HPDE6-E6E7 (cell line): ENCODE measurements around the gene ACOT12.
"Not testable (repeated sequence)": the region's sequence is repeated elsewhere in the genome, so short reads cannot be mapped to it uniquely, and the experiment has no call there.

Experiments
- DNase-seq: peaks from one replicate; pipeline ENCODE4 v3.0.0; 2011; ENCODE audit warnings: missing footprints; ENCODE audit errors: extremely low spot score

Gene ACOT12

DNA sequence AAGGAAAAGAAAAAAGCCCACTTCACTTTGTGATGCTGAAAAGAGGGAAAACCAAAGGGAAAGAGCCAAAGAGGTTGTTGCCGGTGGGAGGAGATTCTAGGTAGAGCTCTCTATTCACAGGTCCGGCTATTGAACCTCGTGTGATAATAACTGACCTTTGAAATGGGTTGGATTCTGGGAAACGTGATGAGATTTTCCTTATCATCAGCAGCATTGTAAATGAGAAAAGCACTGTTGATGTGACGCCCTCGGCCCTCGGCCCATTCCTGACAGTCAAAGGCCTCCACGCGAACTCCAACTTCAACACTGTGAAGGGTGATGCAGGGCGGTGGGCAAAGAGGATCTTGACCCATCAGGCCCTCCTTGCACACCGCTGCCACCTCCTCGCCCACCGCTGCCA is 49.2 kb downstream of the ACOT12 start:
- DNase-seq: no peak

DNA sequence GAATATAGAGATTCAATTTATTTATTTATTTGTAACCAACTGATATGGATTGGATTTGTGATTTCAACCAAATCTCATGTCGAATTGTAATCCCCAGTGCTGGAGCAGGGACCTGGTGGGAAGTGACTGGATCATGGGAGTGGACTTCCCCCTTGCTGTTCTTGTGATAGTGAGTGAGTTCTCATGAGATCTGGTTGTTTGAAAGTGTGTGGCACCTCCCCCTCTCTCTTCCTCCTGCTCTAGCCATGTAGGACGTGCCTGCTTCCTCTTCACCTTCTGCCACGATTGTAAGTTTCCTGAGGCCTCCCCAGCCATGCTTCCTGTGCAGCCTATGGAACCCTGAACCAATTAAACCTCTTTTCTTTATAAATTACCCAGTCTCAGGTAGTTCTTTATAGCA is 55.7 kb downstream of the ACOT12 start:
- not testable (repeated sequence) for DNase-seq

DNA sequence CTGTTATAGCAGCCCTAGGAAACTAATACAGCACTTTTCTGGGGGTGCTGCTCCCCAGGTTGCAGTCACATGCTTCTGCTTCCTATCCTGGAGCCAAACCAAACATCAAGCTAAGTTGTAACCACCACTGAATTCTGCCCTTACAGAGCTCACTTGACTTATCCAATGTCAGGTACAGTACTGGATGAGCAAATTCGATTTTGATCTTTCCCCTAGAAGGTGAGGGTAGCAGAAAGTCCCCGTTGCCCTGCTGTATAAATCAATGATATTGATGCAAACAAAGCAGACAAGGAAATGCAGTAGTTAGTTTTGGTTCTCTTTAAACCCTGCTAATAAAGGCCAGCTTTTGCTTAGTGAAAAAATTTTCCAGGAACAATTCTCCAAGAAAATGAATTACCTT is 56.1 kb downstream of the ACOT12 start:
- DNase-seq: no peak

DNA sequence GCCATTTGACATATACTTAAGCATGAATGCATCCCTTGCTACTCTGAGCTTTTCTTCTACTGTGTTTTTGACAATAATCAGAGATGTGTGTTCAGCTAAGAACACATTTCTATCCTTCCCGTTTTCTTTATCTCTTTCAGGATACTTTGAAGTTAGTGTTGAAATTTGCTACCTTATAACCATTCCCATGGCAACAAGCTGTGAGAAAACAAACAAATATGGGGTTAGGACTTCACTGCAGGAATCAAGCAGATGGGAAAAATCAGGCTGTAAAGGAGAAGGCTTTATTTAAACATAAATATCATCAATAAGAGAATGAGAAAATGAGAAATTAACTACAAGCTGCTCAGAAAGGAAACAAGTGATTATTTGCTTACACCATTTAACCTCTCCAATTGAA is 57.4 kb downstream of the ACOT12 start:
- no peak for DNase-seq

DNA sequence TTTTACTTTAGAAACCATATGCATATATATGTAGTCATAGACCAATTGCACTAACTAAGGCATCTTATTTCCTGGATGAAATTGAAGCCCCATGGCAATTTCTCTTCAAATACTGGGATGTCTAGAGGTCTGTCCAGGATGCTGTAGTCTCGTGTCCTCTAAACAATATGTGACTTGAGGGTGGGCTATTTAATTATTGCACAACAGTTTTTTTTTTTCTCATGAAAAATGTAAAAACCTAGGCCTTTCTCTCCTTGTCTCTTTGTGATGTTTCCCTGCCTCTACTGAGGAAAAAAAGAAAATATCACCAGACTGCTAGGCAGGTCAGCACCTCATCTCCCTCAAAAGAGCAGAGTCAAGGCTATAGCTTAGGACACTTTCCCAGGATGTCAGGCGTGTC is 58.0 kb downstream of the ACOT12 start:
- DNase-seq: no peak

DNA sequence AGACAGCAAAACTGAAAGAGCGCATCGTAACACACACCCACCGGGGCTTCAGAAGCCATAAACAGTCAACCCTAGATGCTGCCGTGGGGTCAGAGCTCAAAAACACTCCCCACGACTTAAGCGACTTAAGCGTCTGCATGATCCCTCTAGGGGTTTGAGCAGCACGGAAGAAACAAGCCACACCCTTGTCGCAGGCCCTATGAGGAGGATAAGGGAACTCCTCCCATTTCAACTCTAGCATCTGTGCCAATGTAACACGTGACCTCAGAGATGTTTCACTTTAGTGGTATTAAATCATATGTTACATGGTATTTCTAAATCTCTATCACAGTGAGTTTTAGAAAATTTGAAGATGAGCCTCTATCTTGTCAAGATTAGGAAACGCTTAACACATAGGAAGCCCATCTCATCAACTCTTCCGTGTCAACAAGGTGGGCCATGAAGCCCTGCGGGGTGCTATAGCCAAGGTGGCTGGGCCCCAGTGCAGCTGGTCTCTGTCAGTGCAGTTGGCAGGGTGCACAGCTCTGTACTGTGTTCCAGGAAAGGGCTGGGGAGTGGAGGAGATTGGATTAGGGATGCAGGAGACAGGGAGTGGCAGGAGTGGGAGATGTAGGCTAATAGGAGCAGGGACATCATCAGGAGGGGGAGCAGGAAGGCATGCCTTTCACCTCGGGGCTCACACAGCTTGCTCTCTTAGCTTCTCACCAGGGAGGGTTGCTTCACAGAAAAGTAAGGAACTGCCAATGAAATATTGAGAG is 59.5 kb downstream of the ACOT12 start:
- DNase-seq: no peak

DNA sequence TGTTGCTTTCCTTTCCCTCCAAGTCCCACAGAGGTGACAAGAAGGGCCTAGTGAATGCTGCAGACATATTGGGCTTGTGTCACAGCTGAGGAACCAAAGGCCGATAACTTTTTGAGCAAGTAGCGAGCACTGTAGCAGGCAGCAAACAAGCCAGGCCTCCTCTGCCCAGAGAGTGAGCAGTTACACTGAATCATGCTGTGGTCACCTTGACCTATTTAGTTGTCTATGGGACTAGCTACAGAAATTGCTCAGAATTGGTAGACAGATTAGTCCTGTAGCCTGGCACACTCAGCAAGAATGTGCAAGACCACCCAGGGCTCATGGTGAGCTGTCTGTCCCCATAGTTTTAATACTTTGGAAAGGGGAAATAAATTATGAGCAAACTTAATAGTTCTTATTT is 67.4 kb downstream of the ACOT12 start:
- no peak for DNase-seq

DNA sequence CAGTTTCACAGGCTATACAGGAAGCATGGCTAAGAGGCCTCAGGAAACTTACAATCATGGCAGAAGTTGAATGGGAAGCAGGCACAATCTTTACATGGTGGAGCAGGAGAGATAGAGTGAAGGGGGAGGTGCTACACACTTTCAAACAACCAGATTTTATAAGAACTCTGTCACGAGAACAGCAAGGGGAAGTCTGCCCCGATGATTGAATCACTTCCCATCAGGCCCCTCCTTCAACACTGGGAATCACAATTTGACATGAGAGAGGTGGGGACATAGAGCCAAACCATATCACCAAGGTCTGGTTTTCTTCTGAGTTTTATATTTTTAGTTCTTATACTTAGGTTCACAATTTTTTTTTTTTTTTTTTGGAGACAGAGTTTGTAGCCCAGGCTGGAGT is 76.4 kb downstream of the ACOT12 start:
- no peak for DNase-seq

DNA sequence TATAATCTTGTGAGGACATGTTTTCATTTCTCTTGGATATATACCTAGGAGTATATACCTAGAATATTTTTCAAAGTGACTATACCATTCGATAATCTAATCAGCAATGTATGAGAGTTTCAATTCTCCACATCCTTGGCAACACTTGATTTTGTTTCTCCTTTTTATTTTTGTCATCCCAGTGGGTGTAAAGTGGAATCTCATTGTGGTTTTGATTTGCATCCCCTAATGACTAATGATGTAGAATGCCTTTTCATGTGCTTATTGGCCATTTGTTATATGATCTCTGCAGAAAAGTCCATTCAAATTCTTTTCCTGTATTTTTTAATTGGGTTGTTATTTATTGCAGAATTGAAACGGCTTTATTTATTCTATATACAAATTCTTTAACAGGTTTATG is 77.4 kb downstream of the ACOT12 start:
- DNase-seq: no peak

DNA sequence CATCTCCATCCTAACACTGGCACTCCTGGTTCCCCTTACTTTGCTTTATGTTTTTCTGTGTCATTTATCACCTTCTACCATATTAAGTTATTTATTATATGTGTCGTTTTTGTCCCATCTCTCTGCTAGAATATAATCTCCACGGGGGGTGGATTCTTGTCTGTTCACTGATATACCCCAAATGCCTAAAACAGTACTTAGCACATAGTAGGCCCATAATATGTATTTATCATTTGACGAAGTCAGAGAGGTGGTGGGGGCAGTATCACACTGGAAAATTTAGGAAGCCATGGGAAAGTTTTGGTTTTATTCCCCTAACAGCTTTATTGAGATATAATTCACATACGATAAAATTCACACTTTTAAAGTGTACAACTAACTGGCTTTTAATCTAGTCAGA is 78.1 kb downstream of the ACOT12 start:
- DNase-seq: no peak

DNA sequence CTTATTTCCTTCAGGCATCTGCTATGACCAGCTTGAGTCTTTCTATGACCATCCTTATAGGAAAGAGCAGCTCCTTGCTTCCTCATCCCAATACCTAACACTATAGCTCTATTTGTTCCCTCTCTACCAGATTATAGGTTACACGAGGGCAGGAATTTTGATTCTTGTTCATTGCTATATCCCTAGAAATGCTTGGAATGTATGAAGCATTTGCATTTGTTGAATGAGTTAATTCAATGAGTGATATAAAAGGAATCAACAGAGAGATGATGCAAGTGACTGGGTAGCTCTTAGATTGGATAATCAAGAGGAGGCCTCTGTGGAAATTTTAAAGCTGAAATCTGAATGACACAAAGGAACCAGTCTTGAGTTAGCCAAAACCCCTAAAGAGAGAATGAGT is 78.6 kb downstream of the ACOT12 start:
- no peak for DNase-seq

DNA sequence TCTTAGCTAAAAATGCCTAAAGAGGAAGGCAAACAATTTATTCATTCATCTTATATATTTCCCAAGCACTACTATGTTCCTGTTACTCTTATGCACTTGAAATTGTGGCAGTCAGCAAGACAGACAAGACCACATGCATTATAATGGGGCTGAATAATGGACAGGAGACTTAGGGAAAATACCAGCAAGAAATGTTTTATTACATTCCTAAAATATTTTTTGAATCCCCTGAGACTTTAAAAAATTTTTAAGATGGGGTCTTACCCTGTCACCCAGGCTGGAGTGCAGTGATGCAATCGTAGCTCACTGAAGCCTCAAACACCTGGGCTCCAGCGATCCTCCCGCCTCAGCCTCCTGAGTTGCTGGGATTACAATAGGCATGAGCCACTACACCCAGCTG is 79.4 kb downstream of the ACOT12 start:
- no peak for DNase-seq

DNA sequence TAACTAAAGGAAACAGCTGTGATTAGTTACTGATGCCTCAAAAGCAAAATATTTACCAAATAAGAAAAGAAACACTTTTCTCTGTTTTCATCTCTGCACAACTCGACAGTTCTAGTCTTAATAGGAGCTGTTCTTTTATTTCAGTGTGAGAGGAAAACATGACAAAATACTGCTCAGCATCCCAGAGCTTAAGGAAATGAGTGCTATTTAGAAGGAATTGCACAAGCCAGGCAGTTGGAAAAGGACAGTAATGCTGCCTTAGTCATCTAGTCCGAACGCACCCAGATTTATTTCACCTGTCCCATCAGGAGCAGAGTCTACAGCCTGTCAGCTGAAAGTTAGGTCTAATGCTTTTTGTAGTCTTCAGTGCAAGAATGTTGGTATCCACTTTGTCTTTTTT is 80.2 kb downstream of the ACOT12 start:
- DNase-seq: no peak

DNA sequence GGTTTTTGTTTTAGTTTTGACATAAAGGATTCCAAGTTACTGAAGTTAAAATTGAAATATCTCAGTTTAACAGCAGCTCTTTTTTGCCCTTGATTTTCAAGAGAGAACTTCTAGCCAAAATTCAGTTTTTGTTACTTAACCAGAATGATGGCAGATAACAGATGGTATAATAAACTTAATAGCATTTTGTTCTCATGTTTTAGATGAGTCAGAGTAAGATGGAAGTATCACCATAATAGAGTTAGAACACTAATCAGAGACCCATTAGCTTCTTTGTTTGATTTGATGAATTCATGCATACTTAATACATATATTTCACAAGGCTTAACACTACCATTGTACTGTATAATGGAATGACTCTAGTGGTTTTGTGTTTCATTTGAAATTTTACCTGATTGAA is 80.7 kb downstream of the ACOT12 start:
- no peak for DNase-seq

DNA sequence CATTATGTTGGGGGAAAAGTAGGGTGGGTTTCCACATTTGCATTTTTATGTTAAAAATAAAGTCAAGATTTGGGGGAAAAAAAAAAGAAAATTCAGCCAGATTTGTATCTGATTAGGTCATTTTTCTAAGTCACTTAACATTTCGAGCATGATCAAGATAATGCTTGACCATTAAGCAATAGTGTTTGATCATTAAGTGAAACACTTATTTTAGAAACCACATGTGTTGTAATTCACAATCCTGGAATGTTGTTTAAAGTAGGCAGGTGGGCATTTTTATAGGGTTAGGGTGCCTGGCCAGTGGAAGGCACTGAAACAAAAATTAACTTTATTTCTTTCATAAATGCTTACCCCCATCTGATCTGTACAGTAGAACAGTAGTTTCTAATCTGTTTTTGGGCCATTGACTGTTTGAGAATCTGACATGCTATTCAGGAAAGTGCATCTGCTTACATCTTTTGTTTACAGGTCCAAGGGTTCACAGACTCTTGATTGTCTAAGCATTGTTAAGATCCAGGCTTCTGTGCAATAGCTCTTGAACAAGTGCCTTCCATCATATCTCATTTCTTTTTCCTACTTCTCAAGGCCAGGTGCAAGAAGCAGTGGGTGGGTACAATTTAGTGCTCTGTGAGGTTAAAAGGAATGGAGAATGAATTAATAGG is 83.4 kb downstream of the ACOT12 start:
- no peak for DNase-seq

DNA sequence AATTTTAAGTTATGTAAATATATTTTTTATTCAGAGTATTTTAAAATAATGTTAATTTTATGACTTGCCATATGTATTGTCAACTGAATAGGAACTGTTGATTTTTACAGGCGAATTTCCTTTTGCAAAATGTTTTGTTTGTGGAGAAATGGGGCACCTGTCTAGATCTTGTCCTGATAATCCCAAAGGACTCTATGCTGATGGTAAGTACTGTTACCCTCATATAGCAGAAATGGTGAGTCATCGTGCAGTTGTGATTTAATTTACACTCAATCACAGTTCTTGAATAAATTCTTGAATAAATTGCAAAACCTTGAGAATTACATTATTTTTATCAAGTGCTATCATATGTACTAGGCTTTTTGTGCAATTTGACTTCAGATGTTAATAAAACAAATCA is 85.1 kb downstream of the ACOT12 start:
- DNase-seq: no peak

DNA sequence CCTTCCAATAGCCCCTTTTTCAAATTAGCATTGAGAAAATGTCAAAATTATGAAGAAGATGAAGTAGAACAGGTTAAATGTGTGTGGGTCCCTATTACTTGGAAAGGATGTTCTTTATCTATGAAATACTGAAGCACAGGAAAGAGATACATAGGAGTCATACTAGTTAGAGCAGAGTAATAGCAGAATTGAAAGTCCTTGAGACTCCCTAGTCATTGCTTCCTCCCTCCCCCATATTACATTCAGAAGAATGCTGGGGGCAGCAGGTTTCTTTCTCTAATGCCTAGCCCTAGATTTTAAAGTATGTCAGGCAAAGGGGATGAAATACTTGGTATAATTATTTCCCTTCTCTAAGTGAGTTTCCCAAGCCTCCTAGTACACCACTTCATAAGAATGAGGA is 88.1 kb downstream of the ACOT12 start:
- DNase-seq: no peak

DNA sequence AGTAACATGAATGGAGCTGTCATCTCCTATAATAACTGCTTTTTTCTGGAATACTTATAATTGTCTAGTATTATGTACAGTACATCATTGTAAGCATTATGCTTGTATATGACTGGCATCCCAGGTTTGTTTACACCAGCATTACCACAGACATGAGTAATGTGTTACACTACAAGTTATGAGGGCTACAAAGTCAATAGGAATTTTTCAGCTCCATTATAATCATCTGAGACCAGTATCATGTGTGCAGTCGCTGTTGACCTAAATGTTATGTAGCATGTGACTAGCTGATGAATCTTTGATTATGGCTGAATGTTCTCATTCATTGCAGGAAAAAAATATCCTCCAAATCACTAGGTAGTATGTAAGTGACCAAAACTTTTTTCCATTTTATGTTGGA is 90.4 kb downstream of the ACOT12 start:
- DNase-seq: peak; percentile 22

DNA sequence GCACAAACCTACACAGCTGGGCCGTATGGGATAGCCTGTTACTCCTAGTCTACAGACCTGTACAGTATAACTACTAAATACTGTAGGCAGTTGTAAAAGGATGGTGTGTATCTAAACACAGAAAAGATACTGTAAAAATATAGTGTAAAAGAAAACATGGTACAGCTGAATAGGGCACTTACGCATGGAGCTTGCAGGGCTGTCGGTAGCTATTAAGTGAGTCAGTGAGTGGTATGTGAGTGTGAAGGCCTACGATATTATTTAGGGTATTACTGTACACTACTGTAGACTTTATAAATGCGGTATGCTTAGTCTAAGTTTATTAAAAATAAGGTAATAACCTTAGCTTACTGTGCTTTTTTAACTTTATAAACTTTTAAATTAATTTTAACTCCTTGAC is 91.3 kb downstream of the ACOT12 start:
- no peak for DNase-seq

DNA sequence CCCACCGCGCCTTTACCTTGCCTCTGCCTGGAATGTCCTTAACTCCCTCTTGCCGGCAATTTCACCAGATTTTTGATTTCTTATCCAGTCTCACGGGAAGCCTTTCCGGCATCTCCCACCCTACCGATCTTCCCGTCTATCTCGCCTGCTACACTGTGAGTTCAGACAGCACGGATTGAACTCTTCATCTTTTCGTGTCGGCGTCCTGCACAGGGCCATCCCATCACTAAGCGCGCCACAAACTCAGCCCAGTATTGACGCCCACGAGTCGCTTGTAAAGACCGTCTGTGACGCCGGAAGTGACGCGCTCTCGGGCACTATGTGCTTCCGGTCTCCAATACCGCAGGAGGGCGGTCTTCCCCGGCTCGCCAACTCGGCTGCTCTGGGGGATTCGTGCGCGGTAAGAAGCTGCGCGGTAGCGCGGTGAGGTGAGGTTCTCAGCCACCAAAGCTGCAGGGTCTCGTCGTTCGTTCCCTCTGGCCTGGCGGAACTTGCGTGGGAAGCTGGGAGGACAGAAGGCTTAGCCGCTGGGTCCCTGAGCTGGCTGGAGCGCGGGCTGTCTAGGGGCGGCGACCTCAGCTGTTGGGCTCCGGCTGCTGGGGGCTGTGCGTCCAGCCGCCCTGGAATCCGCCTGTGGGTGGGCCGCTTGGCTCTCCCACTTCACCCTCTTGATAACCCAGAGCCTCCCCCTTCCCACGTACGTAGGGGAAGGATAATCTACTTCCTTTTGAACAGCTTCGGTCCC is 92.5 kb downstream of the ACOT12 start, which contains the start of gene ZCCHC9:
ZCCHC9 (plus strand) TSS at position 317 of the 745 bp plus-strand sequence. CDS start 3,171 bp downstream, outside the sequence.
- peak; percentile 73 for DNase-seq

DNA sequence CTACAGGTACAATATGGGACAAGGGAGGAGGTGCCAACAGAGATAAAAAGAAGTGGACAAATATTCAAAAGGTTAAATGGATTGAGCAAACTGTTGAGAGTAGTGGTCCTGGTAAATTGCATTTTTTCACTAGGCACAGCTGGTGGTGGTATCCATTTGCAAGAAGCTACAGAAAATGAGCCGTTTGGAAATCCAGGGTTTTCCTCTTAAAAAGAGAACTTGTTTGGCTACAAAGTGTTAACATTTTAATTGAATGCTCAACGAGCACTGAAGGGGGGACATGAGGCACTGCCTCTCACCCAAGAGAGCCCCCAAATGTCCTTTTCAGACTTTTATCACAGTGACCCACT is 93.0 kb downstream of the ACOT12 start:
- DNase-seq: no peak

DNA sequence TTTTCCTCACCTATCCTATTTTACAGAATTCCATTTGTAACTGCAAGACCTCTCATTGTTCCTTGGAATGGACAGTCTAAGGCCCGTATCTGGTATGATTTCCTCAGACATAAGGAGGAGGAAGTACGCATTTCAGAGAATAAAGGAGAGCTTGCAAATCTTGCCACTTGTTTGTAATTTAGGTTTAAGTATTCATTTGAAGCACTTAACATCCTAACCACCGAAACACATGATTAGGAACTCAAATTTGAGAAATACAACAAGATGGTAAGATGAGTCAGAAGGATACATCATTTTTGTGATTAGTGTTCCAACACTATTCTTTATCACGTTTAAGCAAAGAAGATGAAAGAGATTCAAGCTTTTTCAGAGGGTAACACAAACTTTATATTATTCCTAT is 96.4 kb downstream of the ACOT12 start:
- DNase-seq: no peak

DNA sequence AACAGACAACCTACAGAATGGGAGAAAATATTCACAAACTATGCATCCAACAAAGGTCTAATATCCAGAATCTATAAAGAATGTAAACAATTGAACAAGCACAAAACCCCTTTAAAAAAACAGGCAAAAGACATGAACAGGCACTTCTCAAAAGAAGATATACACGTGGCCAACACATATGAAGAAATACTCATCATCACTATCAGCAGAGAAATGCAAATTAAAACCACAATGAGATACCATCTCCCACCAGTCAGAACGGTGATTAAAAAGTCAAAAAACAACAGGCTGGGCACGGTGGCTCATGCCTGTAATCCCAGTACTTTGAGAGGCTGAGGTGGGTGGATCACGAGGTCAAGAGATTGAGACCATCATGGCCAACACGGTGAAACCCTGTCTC is 99.9 kb downstream of the ACOT12 start:
- not testable (repeated sequence) for DNase-seq
